SW 1271 (cell line): ENCODE measurements around the gene ZNF213.
"Not testable (repeated sequence)": the region's sequence is repeated elsewhere in the genome, so short reads cannot be mapped to it uniquely, and the experiment has no call there.

ENCODE experiments used
- DNase-seq, 2 experiments: peaks; one replicate each; lab custom pipeline; 2025; lab: John Stamatoyannopoulos, UW

ZNF213 gene

DNA sequence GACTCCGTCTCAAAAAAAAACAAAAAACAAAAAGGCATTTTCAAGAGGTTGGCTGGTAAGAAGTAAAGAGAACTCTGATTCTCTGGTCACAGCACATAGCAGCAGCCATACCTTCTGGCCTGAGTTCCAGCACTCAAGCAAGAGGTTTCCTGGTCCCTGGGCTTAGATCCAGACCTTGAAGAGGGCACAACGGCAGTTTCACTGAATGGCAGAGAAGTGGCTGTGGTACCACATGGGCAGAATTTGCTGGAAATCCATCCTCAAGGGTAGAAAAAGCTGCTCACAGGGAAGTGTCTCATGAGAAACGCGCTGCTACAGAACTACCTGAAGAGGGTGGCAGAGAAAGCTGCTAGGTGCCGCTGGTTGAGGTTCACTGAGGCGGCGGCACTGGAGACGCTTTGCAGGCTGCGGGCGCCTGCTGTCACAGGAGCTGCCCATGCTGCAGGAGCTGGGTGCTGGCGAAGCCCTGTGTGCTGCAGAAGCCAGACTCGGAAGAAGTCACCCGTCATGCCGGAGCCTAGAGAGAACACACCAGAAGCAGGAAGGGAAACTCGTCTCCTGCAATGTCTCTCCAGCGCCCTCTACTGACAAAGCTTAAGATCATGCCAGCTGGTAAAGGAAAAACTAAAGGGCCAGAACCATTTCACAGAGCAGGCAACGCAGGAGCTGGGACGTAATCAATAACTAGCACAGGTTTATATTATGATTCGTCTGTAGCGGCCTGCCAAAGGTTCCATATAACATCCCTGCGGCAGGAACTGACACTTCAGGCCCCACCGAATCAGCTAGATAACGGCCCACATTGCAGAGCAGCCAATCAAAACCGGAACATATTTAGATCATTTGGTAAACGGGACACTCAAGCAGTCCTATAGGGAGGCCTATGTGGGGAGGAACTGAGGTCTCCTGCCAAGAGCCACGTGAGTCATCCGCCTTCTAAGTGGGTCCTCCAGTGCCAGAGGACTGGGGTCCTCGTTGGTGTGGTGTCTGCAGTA is 5.4 kb upstream of the ZNF213 start:
- peak in 1 of 2 experiments; percentile 69 for DNase-seq

DNA sequence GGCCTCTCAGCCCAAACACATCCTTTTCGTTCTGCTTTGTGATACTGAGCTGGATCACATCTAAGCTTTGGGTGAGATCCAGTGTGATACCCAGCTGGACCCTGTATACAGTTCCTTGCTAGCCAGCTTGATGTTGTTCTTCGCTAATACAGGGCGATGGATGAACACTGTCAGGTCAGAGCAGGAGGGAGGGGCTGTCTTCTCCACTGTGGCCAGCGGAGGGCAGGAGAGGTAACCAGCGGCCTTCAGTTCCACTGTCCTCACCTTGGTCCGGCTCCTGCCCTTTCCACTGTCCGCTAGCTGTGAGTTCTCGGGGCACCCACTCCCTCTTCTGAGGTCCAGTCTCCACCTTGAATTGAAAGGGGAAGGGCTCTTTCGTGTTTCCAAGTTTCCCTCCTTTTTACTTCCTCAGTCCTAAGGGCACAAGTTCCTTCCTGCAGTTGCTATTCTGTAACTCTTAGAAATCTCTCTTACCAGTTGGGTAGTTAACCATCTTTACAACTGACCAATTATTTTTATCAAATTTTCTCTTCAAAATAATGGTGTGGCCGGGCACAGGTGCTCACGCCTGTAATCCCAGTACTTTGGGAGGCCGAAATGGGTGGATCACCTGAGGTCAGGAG is 3.0 kb upstream of the ZNF213 start:
- peak in 1 of 2 experiments; percentile 16 for DNase-seq

DNA sequence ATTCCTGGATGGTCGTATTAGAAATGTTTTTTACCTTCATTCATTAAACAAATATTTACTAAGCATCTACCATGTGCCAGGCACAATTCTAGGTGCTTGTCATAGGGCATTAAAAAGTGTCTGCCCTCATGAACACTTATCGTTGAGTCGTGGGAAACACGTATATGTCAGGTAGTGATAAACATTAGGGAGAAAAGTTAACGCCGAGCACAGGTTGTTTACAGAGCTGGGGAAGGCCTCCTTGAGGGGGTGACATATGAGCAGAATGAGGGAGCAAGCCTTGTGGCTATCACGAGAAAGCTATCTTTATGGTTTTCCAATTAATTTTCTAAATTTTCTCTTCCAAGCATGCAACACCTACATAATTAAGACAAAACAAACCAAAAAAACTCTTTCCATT is 985 bp upstream of the ZNF213 start:
- no peak for DNase-seq

DNA sequence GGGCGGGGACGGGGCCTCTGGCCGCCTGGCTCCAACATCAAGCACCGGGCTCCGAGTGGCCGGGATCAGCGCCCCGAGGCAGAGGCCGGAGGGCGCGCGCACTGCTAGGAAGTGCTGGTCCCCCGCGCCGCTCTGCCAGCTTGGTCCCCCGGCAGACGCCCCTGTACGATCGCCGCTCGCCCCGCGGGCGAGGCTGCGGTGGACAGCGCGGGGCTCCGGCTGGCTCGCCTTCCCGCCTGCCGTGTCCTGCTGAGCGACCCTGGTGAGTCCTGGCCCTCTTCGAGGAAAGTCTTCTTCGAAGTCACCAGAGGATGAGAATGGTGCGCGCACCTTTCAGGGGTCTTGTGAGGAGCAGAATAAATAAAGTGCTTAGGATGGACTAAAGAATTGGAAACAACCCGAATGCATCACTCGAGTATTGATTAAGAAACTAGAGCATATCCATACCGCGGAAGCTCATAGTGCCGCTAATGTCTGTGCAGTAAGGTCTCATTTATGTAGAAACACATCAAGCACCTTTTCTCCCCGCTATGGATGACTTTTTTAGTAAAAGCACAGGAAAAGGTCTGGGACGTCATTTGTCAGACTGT is 392 bp downstream of the ZNF213 start:
- peak in 1 of 2 experiments; percentile 37 for DNase-seq

DNA sequence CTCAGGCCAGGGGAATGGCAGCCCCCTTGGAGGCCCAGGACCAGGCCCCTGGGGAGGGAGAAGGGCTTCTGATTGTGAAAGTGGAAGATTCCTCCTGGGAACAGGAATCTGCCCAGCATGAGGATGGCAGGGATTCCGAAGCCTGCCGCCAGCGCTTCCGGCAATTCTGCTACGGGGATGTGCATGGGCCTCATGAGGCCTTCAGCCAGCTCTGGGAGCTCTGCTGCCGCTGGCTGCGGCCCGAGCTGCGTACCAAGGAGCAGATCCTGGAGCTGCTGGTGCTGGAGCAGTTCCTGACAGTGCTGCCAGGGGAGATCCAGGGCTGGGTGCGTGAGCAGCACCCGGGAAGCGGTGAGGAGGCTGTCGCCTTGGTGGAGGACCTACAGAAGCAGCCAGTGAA is 2.4 kb downstream of the ZNF213 start:
- no peak for DNase-seq

DNA sequence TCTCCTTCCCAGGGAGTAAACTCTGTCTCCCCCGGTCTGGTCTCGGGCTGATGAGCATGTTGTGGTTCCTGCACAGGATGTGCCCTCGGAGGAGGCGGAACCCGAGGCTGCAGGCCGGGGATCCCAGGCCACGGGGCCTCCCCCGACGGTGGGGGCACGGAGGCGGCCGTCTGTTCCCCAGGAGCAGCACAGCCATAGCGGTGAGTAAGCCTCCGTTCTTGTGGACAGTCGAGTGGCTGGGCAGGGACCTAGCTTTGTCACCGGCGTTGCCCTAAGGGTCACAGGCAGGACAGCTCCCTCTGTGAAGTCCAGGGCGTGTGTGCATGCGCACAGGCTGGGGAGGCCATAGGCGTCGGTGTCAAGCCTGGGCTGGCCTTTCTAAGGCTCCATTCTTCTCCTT is 3.5 kb downstream of the ZNF213 start:
- DNase-seq: no peak

DNA sequence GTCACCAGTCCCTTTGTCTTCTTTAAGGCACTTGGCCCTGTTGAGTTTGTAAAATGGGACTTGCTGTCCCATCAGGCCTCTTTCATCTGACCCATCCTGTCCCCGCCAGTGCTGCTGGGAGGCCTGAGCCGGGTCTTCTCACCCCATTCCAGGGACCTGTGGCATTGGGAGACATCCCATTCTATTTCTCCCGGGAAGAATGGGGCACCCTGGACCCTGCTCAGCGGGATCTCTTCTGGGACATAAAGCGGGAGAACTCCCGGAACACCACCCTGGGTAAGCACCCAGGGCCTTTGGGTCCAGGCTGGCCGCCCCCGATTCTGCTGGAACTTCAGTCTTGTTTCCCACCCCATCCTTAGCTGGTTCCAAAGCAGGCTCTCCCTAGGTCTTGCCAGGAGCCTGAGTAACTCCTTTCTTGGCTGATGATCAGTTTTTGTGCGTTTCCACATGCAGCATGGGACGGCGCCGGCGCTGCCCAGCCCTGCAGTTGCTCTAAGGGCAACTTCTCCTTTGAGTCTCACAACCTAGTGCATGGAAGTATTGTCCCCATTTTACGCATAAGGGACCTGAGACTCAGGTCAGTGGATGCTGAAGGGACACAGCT is 4.1 kb downstream of the ZNF213 start:
- DNase-seq: no peak

DNA sequence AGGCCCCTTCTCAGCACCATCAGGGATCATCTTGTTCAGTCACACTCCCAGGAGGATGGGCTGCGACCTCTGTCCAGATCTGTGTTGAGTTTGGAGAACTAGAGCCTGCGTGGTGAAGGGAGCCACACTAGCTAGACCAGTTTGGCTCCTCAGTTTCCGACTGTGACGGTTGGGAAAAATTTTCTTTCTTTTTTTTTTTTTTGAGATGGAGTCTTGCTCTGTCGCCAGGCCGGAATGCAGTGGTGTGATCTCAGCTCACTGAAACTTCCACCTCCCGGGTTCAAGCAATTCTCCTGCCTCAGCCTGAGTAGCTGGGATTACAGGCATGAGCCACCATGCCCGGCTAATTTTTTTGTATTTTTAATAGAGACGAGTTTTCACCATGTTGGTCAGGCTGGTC is 4.7 kb downstream of the ZNF213 start:
- not testable (repeated sequence) for DNase-seq

DNA sequence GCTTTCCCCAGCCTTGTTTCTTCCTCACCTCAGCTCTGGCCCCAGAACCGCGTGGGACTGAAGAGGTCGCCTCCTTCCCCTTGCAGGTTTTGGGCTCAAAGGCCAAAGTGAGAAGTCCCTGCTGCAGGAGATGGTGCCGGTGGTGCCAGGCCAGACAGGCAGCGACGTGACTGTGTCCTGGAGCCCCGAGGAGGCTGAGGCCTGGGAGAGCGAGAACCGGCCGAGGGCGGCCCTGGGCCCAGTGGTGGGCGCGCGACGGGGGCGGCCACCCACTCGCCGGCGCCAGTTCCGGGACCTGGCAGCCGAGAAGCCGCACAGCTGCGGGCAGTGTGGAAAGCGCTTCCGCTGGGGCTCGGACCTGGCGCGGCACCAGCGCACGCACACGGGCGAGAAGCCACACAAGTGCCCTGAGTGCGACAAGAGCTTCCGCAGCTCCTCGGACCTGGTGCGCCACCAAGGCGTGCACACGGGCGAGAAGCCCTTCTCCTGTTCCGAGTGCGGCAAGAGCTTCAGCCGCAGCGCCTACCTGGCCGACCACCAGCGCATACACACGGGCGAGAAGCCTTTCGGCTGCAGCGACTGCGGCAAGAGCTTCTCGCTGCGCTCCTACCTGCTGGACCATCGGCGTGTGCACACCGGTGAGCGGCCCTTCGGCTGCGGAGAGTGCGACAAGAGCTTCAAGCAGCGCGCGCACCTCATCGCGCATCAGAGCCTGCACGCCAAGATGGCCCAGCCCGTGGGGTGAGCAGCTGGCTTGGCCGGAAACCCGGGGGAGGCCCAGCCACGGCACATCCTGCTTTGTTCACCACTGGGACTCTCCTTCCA is 6.0 kb downstream of the ZNF213 start:
- DNase-seq: no peak

DNA sequence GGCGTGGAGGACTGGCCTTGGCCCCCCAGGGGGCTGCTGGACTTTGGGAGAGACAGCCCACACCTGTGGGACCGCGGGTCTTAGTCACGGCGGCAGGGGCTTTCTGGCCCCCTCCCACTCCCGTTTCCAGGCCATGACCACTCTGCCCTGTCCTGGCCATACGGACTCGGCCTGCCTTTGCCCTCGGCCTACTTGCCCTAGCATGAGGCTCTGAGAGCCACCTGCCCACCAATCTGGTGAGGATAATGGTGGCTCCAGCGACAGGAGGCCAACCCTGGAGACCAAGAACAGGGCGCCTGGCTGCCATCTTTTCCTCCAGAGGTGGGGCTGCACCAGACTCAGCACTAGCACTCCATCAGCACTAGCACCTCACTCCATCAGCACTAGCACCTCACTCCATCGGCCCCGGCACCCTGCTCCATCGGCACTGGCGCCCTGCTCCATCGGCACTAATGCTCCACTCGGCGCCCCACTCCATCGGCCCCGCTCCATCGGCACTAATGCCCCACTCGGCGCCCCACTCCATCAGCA is 7.0 kb downstream of the ZNF213 start:
- no peak for DNase-seq

DNA sequence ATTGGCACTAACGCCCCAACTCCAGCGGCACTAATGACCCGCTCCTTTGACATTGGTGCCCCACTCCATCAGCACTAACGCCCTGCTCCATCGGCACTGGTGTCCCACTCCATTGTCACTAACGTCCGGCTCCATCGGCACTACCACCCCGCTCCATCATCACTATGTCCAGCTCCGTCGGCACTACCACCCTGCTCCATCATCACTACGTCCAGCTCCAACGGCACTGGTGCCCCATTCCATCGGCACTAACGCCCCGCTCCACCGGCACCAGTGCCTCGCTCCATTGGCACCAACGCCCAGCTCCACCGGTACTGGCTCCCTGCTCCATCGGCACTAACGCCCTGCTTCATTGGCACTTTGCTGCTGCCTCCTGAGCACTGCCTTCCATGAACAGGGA is 7.5 kb downstream of the ZNF213 start:
- DNase-seq: no peak

DNA sequence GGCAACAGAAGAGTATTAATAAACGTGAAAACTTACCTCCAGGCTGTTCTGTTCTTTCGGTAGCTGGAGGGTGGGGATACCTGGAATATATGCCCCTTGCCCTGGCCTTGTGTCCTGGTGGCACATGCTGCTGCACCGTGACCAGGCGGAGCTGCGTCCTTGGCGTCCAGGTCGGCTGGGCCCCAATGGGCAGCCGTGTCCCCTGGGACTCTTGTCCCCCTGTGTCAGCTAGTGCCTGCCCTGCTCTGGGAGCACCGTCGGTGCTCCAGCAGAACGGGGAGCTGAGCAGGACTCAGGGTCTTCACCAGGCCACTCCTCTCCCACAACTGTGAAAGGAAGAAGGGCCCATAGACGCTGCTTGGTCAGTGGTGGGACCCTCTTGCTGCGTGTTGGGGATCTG is 7.9 kb downstream of the ZNF213 start:
- no peak for DNase-seq

DNA sequence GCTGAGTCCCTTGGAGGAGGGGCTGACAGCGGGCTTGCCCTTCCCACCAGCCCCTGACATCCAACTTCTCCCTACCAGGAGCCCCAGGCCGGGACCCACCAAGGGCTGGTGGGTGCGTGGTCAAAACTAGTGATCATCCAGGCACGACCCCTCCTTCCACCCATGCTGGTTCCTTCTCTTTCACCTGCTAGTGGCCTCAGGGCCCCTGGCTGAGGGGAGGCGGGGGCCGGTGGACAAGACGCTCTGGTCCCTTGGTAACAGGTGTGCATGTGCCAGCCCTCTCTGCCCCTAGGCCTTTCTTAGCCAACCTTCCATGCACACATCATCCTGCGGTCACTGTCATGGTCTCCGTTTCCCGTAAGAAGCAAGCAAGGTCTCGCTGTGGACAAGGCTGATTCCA is 8.4 kb downstream of the ZNF213 start:
- no peak for DNase-seq

DNA sequence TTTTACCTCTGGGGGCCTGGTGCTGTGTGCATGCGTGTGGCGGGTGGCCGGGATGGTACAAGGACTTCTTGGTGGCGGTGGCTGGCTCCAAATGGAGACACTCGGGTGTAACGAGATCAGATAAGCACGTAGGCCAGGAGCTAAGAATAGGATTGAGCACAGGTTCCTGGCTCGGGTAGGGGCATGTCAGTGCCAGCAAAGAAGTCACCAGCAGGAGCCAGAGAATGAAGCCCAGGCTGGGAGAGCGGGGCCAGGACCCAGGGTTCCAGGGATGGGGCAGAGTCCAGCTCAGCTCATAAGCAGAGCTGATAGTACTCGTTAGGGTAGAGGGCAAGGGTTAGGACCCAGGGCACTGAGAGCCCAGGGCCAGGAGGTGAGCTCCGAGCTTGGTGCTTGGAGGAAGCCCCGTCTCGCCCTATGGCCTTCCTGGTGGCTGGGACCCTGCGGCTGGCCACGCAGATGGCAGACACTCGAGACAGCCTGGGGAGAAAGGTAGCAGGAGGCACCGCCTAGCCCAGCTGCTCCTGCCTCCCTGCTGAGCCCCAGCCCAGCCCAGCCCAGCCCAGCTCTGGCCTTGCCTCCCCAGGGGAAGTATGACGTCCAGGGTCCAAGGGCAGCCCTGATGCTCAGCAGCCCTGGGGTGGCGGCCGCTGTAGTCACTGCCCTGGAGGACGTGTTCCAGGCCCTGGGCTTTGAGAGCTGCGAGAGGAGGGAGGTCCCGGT is 8.9 kb downstream of the ZNF213 start:
- no peak for DNase-seq

DNA sequence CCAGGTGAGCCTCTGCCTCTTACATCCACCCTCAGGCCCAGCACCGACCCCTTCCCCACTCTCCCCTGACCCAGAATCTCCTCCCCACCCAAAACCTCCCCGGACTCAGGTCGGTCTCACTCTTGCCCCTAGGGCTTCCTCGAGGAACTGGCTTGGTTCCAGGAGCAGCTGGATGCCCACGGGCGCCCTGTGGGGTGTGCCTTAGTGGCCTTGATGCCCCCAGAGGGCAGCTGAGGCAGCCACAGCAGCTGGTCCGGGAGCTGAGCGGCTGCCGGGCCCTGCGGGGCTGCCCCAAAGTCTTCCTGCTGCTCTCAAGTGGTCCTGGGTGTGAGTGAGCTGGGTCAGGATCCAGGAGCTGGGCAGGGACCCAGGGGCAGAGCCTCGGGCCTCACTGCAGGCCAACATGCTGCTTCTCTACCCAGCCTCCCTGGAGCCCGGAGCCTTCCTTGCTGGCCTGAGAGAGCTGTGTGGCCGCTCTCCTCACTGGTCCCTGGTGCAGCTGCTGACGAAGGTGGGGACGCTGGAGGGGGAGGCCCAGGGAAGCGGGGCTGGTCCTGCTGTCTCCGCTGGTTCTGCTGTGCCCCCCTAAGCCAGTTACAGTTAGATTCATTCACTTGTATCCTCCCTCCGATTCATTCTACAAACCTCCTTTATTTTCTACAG is 9.6 kb downstream of the ZNF213 start:
- DNase-seq: no peak

DNA sequence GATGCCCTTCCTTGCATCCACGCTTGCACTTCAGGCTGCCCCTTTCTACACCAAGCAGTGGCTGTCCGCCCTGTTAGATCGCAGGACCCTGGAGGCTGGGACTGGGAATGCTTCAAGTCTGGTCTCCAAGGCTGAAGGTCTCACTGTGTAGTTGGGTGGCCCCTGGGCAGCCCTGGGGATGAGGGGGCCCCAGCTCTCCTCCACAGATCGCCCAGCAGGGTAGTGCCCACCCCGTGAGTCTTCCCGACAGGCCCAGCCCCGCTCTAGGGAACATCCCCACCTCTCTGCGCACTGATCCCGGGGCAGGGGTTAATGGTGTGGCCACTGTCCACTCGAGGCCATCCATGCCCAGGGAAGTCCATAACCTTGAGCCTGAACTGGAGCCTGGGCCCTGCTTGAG is 10.3 kb downstream of the ZNF213 start:
- no peak for DNase-seq

DNA sequence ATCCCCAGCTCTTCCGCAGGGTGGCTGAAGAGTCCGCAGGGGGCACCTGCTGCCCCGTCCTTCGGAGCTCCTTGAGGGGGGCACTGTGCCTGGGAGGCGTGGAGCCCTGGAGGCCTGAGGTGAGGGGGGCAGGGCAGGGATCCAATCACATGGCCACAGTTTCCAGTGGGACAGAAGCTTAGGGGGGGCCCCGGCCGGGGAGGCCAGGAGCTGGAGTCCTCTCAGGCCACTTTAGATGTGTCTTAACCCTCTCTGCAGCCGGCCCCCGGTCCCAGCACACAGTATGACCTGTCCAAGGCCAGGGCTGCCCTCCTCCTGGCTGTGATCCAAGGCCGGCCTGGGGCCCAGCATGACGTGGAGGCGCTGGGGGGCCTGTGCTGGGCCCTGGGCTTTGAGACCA is 10.8 kb downstream of the ZNF213 start:
- DNase-seq: no peak

DNA sequence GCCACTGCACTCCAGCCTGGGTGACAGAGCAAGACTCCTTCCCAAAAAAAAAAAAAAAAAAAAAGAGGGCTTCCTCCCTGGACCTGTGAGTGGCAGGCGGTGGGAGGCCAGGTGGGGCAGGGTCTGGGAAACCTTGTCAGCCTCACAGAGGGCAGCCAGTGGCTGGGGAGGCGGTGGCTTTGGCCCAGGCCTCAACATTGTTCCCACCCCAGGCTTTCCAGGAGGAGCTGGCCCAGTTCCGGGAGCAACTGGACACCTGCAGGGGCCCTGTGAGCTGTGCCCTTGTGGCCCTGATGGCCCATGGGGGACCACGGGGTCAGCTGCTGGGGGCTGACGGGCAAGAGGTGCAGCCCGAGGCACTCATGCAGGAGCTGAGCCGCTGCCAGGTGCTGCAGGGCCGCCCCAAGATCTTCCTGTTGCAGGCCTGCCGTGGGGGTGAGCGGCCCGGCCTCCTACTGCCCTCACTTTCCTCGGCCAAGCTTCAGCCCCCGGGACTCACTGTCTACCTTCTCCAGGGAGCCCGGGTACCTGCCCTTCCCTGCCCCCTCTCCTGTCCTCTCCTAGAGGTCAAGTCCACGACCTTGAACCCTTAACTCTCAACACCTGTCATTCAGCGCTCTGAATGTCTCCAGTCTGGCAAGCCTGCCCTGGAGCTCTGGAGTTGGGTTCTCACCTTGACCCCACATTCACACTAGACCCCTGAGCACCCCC is 12.4 kb downstream of the ZNF213 start:
- no peak for DNase-seq

DNA sequence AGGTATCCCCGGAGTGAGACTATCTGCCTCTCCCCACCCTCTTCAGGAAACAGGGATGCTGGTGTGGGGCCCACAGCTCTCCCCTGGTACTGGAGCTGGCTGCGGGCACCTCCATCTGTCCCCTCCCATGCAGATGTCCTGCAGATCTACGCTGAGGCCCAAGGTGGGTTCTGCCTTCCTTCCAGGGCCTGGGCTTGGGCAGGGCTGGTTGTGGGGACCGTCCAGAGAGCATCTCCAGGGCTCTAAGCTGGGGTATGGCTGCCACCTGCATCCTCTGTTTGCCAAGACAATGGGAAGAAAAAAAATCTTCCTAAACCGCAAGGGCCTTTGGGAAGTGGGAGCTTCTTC is 12.9 kb downstream of the ZNF213 start:
- DNase-seq: no peak
